ENCODE results near the gene PYGO1.

DNA sequence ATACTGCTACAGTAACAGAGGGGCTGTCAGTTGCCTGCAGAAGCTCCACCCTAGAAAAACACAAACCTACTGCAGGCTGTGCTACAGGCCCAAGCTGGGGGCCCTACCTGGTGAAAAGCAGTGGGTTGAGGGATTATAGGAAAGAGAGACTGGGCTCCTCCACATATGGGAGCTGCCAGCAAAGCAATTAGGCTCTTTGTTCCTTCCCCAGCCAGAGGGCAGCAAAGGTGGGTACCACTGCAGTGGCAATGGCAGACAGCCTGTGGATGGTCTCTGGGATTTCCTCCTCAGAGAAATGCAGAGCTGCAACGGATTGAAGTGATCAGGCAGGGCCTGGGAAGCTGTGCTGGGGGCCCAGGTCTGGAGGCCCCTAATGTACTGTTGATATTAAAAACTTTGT lies 61.0 kb downstream of the PYGO1 start:
- TF ChIP-seq CTCF (conservative IDR thresholded peaks at IDR 0.05 in 1 of 2, IDR thresholded peaks at IDR 0.05 in 1 of 2; ENCODE audit: extremely low read depth in 1 of 2, insufficient read depth in 1 of 2, low read depth in 1 of 2, low read length in 2 of 2), result peak in 1 of 2 donors; percentile 18
- no peak for TF ChIP-seq EZH2 (IDR thresholded peaks at IDR 0.05; ENCODE audit: borderline replicate concordance, low read length)
